HG03175 (cell line): ENCODE results near the gene ENAH.
"Not testable (repeated sequence)": the region's sequence is repeated elsewhere in the genome, so short reads cannot be mapped to it uniquely, and the experiment has no call there.

Experiments
- ATAC-seq: cut with Tn5 transposase; IDR thresholded peaks from one replicate; pipeline ENCODE4 v1.9.1; 2021; ENCODE audit warnings: mild to moderate bottlenecking, moderate library complexity; ENCODE audit not compliant: unreplicated experiment

The ENAH gene

GRCh38 chr1:225533238-225533637, 119.7 kb downstream of the ENAH start:
- ATAC-seq, result no peak

- ATAC-seq, result no peak
These were observed 120.5 kb downstream of the ENAH start for GRCh38 chr1:225532240-225532944.

DNA sequence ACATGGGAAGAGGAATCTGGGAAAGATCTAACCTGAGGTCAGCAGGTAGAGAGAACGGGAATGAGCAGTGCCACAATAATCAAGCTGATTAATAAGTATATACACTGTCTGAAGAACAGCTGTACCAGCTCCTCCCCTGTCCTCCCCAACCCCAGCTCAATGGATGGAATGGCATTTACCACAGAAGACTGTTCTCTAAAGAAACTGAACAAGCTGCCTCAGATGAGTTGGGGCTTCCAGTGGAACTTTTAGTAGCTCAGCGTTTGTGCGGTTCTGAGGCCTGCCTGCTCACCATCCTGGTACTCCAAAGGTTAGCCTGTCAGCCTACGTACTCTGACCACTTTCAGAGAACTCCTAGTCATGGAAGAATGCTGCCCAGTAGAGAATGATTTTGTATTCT, 123.2 kb downstream of the ENAH start:
- no peak for ATAC-seq

GRCh38 chr1:225527575-225527974, 125.3 kb downstream of the ENAH start:
- ATAC-seq, result no peak

- ATAC-seq, result no peak
These were observed 126.0 kb downstream of the ENAH start for GRCh38 chr1:225526878-225527277.

DNA sequence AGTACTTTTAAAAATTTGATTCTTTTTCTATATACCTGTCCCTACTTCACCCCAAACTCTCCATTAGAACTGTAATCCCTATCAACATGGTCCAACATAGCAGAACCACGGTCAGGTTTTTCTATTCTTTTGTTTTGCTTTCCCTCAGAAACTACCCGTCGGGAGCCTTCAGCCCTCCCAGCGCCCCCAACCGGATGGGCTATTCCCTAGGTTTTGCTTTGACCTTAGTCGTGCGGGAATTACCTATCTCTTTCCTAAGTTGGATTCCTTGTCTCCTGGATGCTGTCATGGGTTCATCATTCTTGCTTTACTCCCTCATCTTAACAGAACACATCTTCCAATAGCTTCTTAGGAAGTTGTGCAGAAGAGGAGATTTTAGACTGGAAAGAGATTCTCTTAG, 127.5 kb downstream of the ENAH start:
- ATAC-seq, result no peak

DNA sequence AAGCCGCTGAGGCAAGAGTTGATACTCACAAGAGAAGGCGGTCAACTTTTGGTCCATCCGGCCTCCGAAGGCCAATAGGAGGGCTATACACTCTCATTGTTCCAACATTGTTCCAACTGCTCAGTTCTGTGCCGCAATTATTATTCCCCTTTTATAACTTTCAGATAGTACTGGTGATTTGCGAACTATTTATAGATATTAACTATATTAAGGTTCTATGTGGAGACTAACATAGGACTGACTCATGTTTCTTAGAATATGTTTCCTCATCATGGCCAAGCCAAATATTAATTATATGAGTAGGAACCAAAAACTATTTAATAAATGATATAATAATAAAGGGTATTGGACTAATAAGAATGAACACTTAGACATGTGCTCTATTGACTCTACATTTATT, 128.4 kb downstream of the ENAH start:
- ATAC-seq, result no peak

DNA sequence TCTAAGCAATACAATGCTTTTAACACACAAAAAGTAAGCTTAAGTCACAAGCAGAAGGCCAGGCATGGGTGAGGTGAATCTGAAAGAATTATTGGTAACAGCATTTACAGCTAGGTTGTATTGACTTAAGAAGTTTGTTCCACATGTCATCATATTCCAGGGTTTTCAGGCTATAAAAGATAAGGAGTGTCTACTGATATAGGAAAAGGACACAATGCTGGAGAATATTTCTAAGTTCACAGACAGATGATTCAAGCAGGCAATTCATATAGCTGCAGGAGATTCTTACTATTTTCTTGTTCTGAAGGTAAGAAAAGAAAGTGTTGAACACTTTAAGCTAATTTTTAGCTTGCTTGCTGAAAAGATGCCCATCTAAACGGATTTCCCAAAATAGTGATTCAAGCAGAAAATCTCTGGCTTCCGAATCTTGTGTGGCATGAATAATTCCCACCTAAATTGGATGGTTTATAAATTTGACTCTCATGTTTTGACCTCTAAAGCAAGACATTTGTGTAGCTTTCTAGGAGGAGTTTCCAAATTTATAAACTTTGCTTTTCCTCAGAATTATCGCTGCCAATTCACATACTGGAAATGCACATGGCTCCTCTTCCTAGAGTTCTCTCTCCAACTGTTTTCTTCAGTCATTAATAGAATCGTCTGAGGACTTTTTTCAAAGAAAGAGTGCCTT, 129.5 kb downstream of the ENAH start:
- no peak for ATAC-seq

GRCh38 chr1:225522588-225523262, 130.2 kb downstream of the ENAH start:
- ATAC-seq, result no peak

DNA sequence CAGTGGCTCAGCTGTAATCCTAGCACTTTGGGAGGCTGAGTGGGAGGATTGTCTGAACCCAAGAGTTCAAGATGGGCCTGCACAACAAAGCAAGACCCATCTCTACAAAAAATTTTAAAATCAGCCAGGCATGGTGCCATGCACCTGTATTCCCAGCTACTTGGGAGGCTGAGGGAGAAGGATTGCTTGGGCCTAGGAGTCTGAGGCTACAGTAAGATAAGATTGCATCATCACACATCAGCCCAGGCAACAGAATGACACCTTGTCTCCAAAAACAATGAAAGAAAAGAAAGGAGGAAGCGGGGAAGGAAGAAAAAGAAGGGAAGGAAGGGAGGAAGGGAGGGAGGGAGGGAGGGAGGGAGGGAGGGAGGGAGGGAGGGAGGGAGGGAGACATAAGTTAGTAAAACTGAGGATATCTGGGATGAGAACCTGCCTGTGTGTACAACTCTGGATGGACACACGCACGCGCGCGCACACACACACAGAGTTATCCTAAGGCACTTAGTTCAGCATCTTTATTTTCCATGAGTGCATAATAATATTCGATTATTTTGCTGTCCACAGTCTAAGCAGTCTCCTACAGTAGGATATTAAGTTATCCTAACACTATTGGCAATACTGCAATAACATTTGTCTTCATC, 132.2 kb downstream of the ENAH start:
- no peak for ATAC-seq

DNA sequence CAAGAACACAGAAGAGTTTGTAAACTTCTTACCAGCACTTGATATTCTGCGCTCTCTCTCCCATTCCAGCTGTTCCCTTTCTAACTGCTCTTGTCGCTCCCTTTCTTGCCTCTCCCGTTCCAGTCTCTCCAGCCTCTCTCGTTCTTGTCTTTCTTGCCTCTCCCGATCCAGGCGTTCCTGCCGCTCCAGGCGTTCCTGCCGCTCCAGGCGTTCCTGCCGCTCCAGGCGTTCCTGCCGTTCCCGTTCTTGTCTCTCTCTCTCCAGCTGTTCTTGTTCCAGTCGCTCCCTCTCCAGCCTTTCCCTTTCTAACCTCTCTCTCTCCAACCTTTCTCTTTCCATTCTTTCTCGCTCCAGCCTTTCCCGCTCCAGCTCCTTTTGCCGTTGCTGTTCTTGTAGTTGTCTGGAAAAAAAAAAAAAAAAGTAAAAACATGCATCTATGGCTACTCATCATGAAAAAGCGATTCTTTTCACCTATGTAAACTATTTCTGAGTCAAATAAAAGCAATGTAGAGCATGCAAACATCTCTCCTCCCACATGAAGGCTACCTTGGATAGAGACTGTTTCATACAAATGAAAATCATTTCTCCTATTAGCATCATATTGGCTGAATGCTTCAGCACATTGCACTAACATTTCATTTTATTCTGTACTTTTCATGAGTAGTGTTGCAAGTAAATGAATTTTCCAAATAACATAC, 133.6 kb downstream of the ENAH start:
- ATAC-seq, result no peak

DNA sequence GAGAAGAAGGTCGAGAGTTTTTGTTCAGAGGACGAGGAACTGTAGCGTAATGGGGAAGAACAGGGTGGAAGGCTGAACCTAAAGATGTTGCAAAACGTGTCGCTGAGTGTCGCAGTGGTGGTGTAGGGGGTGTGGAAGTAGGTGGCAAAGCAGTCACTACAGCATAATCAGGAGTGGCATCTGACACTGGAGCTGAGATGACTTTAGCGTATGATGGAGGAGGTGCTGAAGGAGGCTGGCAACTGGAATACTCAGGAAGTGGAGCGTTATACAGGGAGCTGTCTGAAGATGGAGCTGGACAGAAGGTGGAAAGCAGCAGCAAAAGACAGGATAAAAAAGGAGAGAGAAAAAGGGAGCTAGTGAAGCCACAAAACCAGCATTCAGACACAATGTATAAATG, 135.2 kb downstream of the ENAH start:
- ATAC-seq, result no peak

DNA sequence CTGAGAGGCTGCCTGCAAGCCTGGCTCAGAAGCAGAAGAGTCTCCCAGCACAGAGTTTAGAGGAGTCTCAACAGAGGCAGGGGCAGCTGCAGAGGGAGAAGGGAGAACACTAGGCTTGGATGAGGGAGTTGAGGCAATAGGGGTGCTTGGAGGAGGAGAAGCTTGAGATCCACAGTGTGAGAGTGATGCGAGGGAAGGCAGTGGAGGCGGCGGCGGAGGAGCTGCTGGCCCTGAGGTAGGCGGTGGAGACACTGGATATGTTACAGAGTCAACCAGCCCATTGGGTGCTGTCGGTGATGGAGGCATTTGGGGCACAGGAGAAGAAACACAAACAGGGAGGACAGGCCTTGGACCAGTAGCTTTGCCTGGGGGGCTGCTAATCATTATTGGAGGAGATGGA, 135.7 kb downstream of the ENAH start:
- ATAC-seq, result no peak

GRCh38 chr1:225514671-225515081, 138.2 kb downstream of the ENAH start:
- ATAC-seq, result no peak

DNA sequence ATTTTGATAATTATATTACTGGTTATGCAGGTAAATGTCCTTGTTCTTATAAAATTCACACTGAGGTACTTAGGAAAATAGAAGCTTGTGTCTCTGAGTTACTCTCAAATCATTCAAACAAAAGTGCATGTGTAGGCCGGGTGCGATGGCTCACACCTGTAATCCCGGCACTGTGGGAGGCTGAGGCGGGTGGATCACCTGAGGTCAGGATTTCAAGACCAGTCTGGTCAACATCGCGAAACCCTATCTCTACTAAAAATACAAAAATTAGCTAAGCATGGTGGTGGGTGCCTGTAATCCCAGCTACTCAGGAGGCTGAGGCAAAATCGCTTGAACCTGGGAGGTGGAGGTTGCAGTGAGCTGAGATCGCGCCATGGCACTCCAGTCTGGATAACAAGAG, 139.3 kb downstream of the ENAH start:
- not testable (repeated sequence) for ATAC-seq

GRCh38 chr1:225511828-225512381, 141.0 kb downstream of the ENAH start:
- ATAC-seq, result no peak

DNA sequence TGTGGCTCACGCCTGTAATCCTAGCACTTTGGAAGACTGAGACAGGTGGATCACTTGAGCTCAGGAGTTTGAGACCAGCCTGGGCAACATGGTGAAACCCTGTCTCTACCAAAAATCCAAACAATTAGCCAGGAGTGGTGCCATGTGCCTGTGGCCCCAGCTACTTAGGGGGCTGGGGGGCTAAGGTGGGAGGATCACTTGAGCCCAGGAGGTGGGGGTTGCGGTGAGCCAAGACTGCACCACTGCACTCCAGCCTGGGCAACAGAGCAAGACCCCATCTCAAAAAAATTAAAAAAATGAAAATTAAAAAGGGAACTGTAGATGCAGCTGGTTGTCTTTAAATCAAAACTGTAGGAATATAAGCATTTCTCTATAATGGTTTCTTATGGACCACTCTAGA, 142.2 kb downstream of the ENAH start:
- ATAC-seq, result not testable (repeated sequence)

DNA sequence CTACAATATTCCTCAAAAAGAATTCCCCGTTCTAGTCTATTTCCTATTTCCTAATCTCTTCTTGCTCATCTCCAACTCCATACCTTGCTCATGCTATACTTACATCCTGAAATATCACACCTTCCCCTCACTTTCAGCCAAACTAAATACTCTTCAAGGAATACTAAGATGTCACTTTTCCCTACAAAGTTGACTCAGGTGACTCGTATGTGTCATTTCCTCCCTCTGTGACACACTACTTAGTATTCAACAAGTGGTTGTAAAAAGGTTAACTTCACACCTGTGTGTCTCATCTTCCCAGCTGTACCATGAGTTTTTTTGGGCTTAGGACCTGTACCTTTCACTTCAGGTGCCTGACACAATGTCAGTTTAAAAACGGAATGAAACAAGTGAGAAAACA, 143.2 kb downstream of the ENAH start:
- no peak for ATAC-seq

DNA sequence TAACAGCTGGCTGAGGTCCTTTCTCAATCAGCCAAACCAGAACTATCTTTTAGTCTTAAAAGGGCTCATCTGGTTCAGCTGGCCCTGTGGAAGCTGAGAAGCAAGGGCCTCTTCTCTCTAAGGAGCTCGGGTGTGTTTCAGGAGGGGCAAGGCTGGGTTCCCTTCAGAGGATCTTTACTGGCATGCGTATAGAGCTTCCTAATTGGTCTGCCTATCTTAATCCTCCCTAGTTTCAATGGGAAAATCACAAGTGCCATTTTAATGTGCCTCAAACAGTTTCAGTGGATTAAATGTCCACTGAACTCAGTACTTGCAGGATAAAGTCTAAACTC, 143.6 kb downstream of the ENAH start:
- no peak for ATAC-seq

DNA sequence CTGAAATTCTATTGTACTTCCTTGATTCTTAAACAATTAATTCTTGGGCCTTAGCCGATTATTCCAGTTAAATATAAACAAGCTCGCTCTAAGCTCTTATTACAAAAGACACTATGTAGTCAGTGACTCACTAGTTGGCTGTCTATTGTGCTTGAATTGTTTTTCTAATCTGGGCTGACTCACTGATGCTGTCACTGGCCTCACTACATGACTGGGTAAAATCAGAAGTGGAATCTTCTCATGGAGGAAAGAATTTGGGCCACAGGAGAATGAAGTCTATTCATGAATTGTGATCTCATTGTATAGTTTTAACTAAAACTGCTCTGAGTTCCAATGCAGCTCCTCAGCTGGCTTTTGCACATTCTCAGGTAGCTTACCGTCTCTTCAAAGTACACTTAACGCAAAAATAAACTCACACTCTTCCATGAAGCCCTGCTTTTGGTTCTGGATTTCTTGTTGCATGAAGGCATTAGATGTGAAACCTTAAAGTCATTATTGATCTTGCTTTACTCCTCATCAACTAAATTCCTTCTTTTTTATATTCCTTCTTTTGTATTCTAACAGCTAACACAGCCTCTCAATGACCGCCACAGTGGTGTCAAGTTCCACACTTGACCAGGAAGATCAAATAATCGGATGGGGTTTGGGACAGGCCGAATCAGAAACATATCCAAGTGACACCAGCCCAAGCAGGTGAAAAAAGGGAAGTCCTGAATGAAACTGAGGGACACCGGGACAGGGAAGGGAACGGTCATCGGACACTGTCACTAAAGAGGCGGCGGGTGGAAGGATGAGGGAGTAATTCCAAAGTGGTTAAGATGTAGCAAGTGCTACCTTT, 144.2 kb downstream of the ENAH start:
- no peak for ATAC-seq
